AG09319 (cell line): ENCODE data around the gene MMP2.

Experiments
- DNase-seq: peaks from one replicate; pipeline ENCODE4 v3.0.0-alpha.2; 2010; ENCODE audit warnings: low read depth; ENCODE audit errors: extremely low read depth
- CTCF ChIP-seq: IDR thresholded peaks from 2 replicates; pipeline ENCODE4 v1.5.1; 2011; ENCODE audit warnings: low read depth, mild to moderate bottlenecking, inconsistent platforms, low read length, moderate library complexity

Gene MMP2

DNA sequence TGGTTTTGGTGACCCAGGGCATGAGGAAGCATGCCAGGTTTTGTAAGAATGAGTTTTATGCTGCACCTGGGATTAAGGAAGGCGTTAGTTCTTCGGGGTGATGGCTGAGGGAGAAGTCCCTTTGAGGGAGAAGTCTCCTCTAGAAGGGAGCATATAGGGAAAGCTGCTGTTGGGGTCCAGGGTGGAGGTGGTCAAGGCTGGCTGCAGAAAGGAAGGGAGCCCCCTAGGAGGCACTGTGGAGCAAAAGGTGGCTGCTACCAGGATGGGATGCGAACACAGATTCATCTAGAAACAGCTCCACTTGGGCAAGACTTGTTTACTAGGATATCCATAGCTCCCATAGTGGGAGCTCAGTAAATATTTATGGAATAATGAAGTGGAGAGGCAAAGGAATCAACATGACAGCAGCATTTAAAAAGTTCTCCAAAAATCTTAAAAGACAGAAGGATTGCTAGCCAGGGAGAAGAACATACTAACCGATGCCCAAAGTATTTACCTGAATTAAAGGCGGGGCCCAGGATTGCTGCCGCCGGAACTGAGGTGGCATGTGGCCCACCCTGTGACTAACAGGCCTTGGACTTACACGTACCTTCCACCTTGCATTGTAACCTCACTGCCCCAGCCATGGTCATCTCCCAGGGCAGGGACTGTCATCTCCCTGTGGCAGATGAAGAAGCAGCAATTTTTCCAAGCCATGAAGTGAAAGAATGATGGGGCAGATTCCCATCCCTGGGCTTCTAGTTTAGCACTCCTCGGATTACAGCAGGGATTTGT, 22.7 kb downstream of the MMP2 start:
- DNase-seq, result no peak
- TF ChIP-seq CTCF, result peak; percentile 44

- TF ChIP-seq CTCF, result peak; percentile 16
- peak; percentile 84 for DNase-seq
Observed at GRCh38 chr16:55502801-55503366, 23.9 kb downstream of the MMP2 start.

DNA sequence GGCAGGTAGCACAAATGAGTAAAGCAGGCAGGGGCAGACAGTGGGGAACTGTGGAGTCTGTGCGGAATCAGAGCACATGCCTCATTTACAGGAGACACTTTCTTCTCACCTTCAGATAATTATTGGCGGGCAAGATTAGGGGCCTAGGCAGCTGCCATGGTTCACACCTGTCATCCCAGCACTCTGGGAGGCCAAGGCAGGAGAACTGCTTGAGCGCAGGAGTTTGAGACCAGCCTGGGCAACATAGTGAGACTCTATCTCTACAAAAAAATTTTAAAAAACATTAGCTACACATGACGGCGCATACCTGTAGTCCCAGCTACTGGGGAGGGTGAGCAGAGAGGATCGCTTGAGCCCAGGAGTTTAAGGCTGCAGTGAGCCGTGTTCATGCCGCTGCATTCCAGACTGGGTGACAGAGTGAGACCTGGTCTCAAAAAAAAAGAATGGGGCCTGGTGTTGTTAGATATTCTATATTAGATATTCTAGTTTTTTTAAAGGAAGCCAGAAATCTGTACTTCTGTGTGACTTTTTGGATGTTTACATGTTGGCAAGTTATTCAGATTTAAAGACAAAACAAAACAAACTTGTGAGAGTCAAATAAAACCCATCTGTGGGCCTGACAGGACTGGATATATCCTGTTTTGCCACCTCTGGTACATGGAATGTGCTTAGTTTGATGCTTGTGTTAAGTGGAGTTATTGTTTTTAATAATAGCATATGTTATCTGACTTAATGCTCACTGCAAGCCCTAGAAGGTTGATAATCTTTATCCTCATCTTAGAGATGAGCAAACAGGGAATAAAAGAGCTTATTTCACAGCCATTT, 24.9 kb downstream of the MMP2 start:
- TF ChIP-seq CTCF, result no peak
- no peak for DNase-seq

DNA sequence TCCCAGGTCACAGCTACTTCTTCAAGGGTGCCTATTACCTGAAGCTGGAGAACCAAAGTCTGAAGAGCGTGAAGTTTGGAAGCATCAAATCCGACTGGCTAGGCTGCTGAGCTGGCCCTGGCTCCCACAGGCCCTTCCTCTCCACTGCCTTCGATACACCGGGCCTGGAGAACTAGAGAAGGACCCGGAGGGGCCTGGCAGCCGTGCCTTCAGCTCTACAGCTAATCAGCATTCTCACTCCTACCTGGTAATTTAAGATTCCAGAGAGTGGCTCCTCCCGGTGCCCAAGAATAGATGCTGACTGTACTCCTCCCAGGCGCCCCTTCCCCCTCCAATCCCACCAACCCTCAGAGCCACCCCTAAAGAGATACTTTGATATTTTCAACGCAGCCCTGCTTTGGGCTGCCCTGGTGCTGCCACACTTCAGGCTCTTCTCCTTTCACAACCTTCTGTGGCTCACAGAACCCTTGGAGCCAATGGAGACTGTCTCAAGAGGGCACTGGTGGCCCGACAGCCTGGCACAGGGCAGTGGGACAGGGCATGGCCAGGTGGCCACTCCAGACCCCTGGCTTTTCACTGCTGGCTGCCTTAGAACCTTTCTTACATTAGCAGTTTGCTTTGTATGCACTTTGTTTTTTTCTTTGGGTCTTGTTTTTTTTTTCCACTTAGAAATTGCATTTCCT, 26.5 kb downstream of the MMP2 start:
- no peak for TF ChIP-seq CTCF
- no peak for DNase-seq

DNA sequence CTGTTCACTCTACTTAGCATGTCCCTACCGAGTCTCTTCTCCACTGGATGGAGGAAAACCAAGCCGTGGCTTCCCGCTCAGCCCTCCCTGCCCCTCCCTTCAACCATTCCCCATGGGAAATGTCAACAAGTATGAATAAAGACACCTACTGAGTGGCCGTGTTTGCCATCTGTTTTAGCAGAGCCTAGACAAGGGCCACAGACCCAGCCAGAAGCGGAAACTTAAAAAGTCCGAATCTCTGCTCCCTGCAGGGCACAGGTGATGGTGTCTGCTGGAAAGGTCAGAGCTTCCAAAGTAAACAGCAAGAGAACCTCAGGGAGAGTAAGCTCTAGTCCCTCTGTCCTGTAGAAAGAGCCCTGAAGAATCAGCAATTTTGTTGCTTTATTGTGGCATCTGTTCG, 27.1 kb downstream of the MMP2 start:
- DNase-seq, result no peak
- no peak for TF ChIP-seq CTCF

- no peak for DNase-seq
- TF ChIP-seq CTCF, result no peak
Observed at GRCh38 chr16:55506708-55507107, 27.7 kb downstream of the MMP2 start.
